ENCODE measurements around the gene FAR2.

The FAR2 gene

DNA sequence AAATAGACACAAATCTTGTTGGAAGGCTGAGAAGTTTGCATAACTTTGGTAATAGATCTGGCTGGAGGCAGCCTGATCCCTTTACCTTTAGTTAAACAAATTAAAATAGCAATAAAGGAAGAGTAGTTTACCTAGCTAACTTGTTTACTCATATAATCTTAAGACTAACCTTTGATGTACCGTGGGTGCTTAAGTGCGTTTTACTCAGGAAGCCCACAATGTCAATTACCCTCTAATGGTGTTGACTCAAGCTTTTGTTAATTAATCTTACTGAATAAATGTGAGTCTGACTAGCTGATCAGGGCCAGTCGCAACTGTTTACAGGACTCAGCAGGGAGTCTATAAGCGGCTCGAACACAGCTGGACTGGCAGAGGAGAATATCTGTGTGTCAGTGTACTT, 51.5 kb downstream of the FAR2 start:
- no peak overlapping the region for H3K27ac ChIP-seq (ENCODE audit: insufficient read depth, low read length, poor library complexity, severe bottlenecking)
- no peaks in the 10 kb centered on the region for H3K27me3 ChIP-seq (replicated peaks; ENCODE audit: control insufficient read depth, insufficient read depth, low read length, poor library complexity, severe bottlenecking)
- H3K4me3 ChIP-seq (ENCODE audit: insufficient read depth, low read depth, low read length, poor library complexity, severe bottlenecking), result no peak overlapping the region
- H3K4me1 ChIP-seq (ENCODE audit: control insufficient read depth, insufficient read depth, low read length, poor library complexity, severe bottlenecking), result no peaks in the 10 kb centered on the region
- H3K36me3 ChIP-seq (ENCODE audit: control insufficient read depth, insufficient read depth, low read length), result no peaks in the 10 kb centered on the region
- no peak for DNase-seq
- H3K9me3 ChIP-seq (ENCODE audit: control insufficient read depth, low read length), result no peaks in the 10 kb centered on the region

DNA sequence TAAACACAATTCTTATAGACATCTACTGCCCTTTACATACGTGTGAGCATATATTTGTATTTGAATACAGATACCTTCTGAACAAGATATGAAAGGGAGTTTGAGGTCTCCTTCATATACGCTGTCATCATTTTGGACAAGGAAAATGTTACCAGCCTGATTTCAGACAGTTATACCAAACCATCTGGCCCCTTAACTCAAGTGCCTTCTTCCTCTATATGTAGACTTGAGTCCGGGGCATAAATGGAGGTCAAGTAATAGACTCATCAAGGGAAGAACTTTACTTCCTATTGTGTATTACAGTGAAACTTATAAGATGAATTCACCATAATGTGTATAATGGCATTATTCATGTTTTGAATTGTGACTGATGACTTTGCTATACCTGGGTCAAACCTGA, 52.2 kb downstream of the FAR2 start:
- Histone ChIP-seq H3K27ac (ENCODE audit: insufficient read depth, low read length, poor library complexity, severe bottlenecking) (no peak overlapping the region), H3K27me3 (replicated peaks; ENCODE audit: control insufficient read depth, insufficient read depth, low read length, poor library complexity, severe bottlenecking) (no peaks in the 10 kb centered on the region), H3K9me3 (ENCODE audit: control insufficient read depth, low read length) (no peaks in the 10 kb centered on the region), H3K4me1 (ENCODE audit: control insufficient read depth, insufficient read depth, low read length, poor library complexity, severe bottlenecking) (no peaks in the 10 kb centered on the region), H3K4me3 (ENCODE audit: insufficient read depth, low read depth, low read length, poor library complexity, severe bottlenecking) (no peak overlapping the region), H3K36me3 (ENCODE audit: control insufficient read depth, insufficient read depth, low read length) (no peaks in the 10 kb centered on the region)
- DNase-seq, result no peak

DNA sequence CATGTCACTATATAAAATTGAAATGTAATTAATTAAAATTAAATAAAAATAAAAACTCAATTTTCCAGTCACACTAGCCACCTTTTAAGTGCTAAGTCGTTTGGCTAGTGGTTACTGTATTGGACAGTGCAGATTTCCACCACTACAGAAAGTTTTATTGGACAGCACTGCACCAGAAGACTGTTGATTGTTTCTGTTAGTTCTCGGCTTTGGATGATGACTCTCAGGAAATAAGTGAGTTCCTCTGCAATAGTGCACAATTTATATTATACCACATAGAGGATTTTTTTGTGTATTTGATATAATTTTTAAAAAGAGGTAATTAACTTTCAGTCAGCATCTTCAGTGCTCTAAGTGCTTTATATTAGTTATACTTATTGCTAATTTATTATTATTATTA, 52.7 kb downstream of the FAR2 start:
- Histone ChIP-seq H3K4me1 (ENCODE audit: control insufficient read depth, insufficient read depth, low read length, poor library complexity, severe bottlenecking) (no peaks in the 10 kb centered on the region), H3K9me3 (ENCODE audit: control insufficient read depth, low read length) (no peaks in the 10 kb centered on the region), H3K4me3 (ENCODE audit: insufficient read depth, low read depth, low read length, poor library complexity, severe bottlenecking) (no peak overlapping the region), H3K27me3 (replicated peaks; ENCODE audit: control insufficient read depth, insufficient read depth, low read length, poor library complexity, severe bottlenecking) (no peaks in the 10 kb centered on the region), H3K27ac (ENCODE audit: insufficient read depth, low read length, poor library complexity, severe bottlenecking) (no peak overlapping the region), H3K36me3 (ENCODE audit: control insufficient read depth, insufficient read depth, low read length) (no peaks in the 10 kb centered on the region)
- no peak for DNase-seq

DNA sequence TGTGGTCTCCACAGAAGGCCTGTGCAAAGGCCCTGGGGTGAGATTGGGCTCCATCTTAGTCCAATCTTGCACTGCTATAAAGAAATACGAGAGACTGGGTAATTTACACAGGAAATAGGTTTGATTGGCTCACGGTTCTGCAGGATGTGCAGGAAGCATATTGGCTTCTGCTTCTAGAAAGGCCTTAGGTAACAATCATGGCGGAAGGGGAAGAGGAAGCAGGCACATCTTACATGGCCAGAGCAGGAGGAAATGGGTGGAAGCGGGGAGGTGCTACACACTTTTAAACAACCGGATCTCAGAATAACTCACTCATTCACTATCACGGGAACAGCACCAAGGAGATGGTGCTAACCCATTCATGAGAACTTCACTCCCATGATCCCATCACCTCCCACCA, 55.4 kb downstream of the FAR2 start:
- Histone ChIP-seq H3K27ac (ENCODE audit: insufficient read depth, low read length, poor library complexity, severe bottlenecking) (no peak overlapping the region), H3K4me1 (ENCODE audit: control insufficient read depth, insufficient read depth, low read length, poor library complexity, severe bottlenecking) (no peaks in the 10 kb centered on the region), H3K36me3 (ENCODE audit: control insufficient read depth, insufficient read depth, low read length) (no peaks in the 10 kb centered on the region), H3K4me3 (ENCODE audit: insufficient read depth, low read depth, low read length, poor library complexity, severe bottlenecking) (no peak overlapping the region), H3K9me3 (ENCODE audit: control insufficient read depth, low read length) (no peaks in the 10 kb centered on the region), H3K27me3 (replicated peaks; ENCODE audit: control insufficient read depth, insufficient read depth, low read length, poor library complexity, severe bottlenecking) (no peaks in the 10 kb centered on the region)
- DNase-seq, result no peak

DNA sequence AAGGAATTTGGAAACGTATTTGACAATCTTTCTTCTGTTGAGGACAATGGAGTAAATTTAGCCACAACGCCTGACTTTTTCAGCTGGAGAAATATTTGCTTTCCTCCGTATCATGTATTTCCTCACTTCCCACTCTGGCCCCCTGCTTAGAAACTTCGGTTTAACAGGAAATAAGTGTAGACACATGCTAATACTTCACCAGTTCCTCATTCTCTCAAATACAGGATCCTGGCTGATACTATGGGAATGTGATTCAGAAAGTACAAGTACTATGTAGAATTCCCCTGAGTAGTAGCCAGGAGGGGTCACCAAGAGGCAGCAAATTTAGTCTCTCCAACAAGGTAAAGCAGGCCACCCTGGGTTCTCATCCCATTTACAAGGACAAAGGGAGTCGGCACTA, 58.0 kb downstream of the FAR2 start:
- Histone ChIP-seq H3K27ac (ENCODE audit: insufficient read depth, low read length, poor library complexity, severe bottlenecking) (no peak overlapping the region), H3K36me3 (ENCODE audit: control insufficient read depth, insufficient read depth, low read length) (no peaks in the 10 kb centered on the region), H3K4me1 (ENCODE audit: control insufficient read depth, insufficient read depth, low read length, poor library complexity, severe bottlenecking) (no peaks in the 10 kb centered on the region), H3K9me3 (ENCODE audit: control insufficient read depth, low read length) (no peaks in the 10 kb centered on the region), H3K4me3 (ENCODE audit: insufficient read depth, low read depth, low read length, poor library complexity, severe bottlenecking) (no peak overlapping the region), H3K27me3 (replicated peaks; ENCODE audit: control insufficient read depth, insufficient read depth, low read length, poor library complexity, severe bottlenecking) (no peaks in the 10 kb centered on the region)
- DNase-seq, result no peak

DNA sequence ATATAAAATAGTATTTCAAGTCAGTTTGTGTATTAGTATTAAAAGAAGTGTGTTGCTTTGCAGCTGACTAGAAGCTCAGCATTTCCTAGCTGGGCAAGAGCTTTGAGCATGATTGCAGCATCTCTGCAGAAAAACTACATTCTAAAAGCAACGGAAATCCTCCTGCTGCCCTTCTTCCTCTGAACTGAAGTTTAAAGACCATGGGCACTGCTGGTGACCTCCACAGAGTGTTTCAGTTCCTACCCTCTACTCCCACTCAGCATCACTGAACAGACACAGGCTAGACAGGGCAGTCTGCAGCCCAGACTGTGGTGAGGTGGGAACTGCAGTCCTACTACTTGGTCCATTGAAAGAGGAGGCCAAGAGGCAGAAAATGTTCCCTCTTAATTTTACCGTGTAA, 59.0 kb downstream of the FAR2 start:
- Histone ChIP-seq H3K27me3 (replicated peaks; ENCODE audit: control insufficient read depth, insufficient read depth, low read length, poor library complexity, severe bottlenecking) (no peaks in the 10 kb centered on the region), H3K36me3 (ENCODE audit: control insufficient read depth, insufficient read depth, low read length) (no peaks in the 10 kb centered on the region), H3K4me1 (ENCODE audit: control insufficient read depth, insufficient read depth, low read length, poor library complexity, severe bottlenecking) (no peaks in the 10 kb centered on the region), H3K4me3 (ENCODE audit: insufficient read depth, low read depth, low read length, poor library complexity, severe bottlenecking) (no peak overlapping the region), H3K27ac (ENCODE audit: insufficient read depth, low read length, poor library complexity, severe bottlenecking) (no peak overlapping the region), H3K9me3 (ENCODE audit: control insufficient read depth, low read length) (no peaks in the 10 kb centered on the region)
- DNase-seq, result no peak

DNA sequence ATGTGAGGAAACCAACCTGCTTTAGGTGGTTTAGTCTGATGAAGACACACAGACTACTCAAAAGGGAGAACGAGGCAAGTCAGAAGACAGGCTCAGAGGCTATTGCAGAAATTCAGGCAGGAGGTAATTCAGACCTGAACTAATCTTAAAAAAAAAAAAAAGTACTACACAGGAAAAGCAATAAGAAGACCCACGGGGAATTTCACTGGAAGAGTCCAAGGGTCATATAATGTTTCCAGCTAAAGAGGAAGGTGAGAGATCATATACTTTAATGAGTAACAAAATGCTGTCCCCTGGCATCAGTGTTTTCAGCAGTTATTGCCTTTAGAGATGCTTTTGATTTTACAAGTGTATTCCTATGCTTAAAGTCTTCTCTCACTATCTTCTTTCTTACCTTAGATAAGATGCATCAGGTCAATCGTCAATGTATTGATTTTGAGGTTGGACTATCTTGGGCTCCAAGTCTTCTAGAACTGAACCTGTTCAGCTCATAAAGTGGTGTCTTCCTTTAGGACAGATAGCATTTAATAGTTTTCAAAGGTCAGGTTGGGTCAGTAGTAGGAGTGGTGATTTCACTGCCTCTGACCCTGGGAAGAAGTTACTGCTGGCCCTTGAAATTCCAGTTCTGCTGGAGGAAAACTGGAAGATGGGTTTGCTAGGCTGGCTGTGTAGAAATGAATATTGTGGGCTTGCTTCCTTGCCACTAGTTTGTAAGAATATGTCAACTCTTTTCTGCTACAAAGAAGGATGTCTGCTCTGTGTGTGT, 60.0 kb downstream of the FAR2 start:
- H3K36me3 ChIP-seq (ENCODE audit: control insufficient read depth, insufficient read depth, low read length), result no peaks in the 10 kb centered on the region
- no peaks in the 10 kb centered on the region for H3K27me3 ChIP-seq (replicated peaks; ENCODE audit: control insufficient read depth, insufficient read depth, low read length, poor library complexity, severe bottlenecking)
- H3K9me3 ChIP-seq (ENCODE audit: control insufficient read depth, low read length), result no peaks in the 10 kb centered on the region
- H3K4me1 ChIP-seq (ENCODE audit: control insufficient read depth, insufficient read depth, low read length, poor library complexity, severe bottlenecking), result no peaks in the 10 kb centered on the region
- no peak overlapping the region for H3K4me3 ChIP-seq (ENCODE audit: insufficient read depth, low read depth, low read length, poor library complexity, severe bottlenecking)
- DNase-seq, result no peak
- H3K27ac ChIP-seq (ENCODE audit: insufficient read depth, low read length, poor library complexity, severe bottlenecking), result no peak overlapping the region

DNA sequence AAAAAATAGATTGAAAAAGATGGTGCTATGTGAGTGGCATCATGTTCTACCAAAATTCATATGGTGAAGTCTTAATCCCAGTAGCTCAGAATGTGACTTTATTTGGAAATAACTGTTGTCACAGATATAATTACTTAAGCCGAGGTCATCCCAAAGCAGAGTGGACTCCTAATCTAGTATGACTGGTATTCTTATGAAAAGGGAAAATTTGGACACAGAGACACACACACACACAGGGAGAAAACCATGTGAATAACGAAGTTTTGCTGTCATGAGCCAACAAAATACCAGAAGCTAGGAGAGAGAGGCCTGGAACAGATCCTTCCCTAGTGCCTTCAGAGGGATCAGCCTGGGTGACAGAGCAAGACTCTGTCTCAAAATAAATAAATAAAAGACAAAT, 62.6 kb downstream of the FAR2 start:
- H3K36me3 ChIP-seq (ENCODE audit: control insufficient read depth, insufficient read depth, low read length), result no peaks in the 10 kb centered on the region
- H3K27ac ChIP-seq (ENCODE audit: insufficient read depth, low read length, poor library complexity, severe bottlenecking), result no peak overlapping the region
- no peak for DNase-seq
- no peaks in the 10 kb centered on the region for H3K4me1 ChIP-seq (ENCODE audit: control insufficient read depth, insufficient read depth, low read length, poor library complexity, severe bottlenecking)
- H3K27me3 ChIP-seq (replicated peaks; ENCODE audit: control insufficient read depth, insufficient read depth, low read length, poor library complexity, severe bottlenecking), result no peaks in the 10 kb centered on the region
- H3K4me3 ChIP-seq (ENCODE audit: insufficient read depth, low read depth, low read length, poor library complexity, severe bottlenecking), result no peak overlapping the region
- no peaks in the 10 kb centered on the region for H3K9me3 ChIP-seq (ENCODE audit: control insufficient read depth, low read length)

DNA sequence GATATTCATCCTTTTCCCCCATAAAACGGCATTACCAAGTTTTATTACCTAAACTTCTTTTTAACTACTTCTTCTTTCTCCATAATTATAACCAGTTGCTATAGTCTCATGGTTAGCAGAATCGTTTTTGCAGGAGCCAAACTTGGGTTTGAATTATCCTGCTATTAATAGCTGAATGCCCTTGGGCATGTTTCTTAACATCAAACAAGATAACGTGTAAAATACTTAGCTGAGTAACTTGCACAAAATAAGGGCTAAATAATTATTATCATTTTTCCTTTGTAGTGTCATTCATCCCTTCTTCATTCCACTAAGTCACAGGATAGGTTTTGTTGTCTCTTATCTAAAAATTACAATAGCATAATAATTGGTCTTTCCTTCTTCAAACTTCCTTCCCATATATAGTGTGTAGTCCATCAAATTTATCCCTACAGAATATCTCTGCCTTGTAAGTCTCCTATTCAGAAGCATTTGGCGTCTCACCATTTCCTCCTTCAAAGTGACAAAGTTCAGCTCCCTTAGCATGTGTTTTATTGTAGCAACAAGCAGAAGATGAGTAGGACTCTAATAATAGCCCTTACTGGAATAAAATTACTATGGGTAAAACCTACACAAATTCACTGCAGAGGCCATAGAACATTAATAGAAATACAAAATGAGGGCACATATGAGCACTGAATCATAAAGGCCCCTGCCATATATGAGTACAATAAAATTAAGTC, 63.8 kb downstream of the FAR2 start:
- Histone ChIP-seq H3K9me3 (ENCODE audit: control insufficient read depth, low read length) (no peaks in the 10 kb centered on the region), H3K27me3 (replicated peaks; ENCODE audit: control insufficient read depth, insufficient read depth, low read length, poor library complexity, severe bottlenecking) (no peaks in the 10 kb centered on the region), H3K36me3 (ENCODE audit: control insufficient read depth, insufficient read depth, low read length) (no peaks in the 10 kb centered on the region), H3K4me1 (ENCODE audit: control insufficient read depth, insufficient read depth, low read length, poor library complexity, severe bottlenecking) (no peaks in the 10 kb centered on the region), H3K4me3 (ENCODE audit: insufficient read depth, low read depth, low read length, poor library complexity, severe bottlenecking) (no peak overlapping the region), H3K27ac (ENCODE audit: insufficient read depth, low read length, poor library complexity, severe bottlenecking) (no peak overlapping the region)
- no peak for DNase-seq

DNA sequence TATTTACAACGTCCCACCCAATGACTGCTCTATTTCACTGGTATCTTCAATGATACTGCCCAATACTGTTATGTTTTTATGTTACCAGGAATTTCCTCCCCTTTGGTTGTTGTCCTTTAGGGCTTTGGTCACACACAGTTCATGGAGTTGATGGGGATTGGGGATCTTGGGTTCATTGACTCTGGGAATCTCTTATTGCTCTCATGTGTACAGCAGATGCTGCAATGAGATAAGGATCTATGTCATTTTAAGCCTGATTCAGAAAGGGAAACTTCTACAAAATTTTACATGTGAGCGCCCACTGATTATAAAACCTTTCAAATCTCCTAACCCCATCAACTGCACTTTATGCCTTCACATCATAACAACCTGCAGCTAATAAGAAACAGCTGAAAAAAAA, 67.2 kb downstream of the FAR2 start:
- no peak overlapping the region for H3K4me3 ChIP-seq (ENCODE audit: insufficient read depth, low read depth, low read length, poor library complexity, severe bottlenecking)
- H3K4me1 ChIP-seq (ENCODE audit: control insufficient read depth, insufficient read depth, low read length, poor library complexity, severe bottlenecking), result no peaks in the 10 kb centered on the region
- no peaks in the 10 kb centered on the region for H3K9me3 ChIP-seq (ENCODE audit: control insufficient read depth, low read length)
- no peaks in the 10 kb centered on the region for H3K27me3 ChIP-seq (replicated peaks; ENCODE audit: control insufficient read depth, insufficient read depth, low read length, poor library complexity, severe bottlenecking)
- no peak for DNase-seq
- no peaks in the 10 kb centered on the region for H3K36me3 ChIP-seq (ENCODE audit: control insufficient read depth, insufficient read depth, low read length)
- no peak overlapping the region for H3K27ac ChIP-seq (ENCODE audit: insufficient read depth, low read length, poor library complexity, severe bottlenecking)
